ENCODE results near the gene ARHGAP30. TPM values are rescaled to one million over a fixed set of nuclear protein-coding genes. Genes with fewer than 3 reads are reported as not detected.
"Not testable (repeated sequence)": the region's sequence is repeated elsewhere in the genome, so short reads cannot be mapped to it uniquely, and the experiment has no call there.

The ARHGAP30 gene
- total and polyA plus RNA-seq, 2 of the 8 experiments (the other 6 are each of a cell fraction or from before 2014, with no cell fraction given) = 0.27 to 0.39 TPM

DNA sequence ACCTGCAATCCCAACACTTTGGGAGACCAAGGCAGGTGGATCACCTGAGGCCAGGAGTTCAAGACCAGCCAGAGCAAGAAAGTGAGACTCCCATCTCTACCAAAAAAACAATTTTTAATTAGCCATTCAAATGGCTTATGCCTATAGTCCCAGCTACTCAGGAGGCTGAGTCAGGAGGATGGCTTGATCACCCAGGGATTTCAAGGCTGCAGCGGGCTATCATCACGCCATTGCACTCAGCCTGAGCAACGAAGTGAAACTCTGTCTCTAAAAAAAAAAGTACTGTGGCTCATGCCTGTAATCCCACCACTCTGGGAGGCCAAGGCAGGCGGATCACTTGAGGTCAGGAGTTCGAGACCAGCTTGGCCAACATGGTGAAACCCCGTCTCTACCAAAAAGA, 46.3 kb upstream of the ARHGAP30 start:
- FAIRE-seq = not testable (repeated sequence)
- ChIA-PET CTCF (ENCODE audit: partially characterized antibody) (interaction anchor here (0.6 to 5.0 kb wide), 3 partner anchors 12 to 23 kb away, joined by 4 to 33 read pairs (median 5); partner anchors contain the start of gene KLHDC9), POLR2A (ENCODE audit: partially characterized antibody) (interaction anchor here (1.3 to 1.6 kb wide), 3 partner anchors 11 to 61 kb away, joined by 4 to 7 read pairs (median 5); partner anchors contain the start of gene B4GALT3)

More for the DNA sequence above, 46.3 kb upstream of the ARHGAP30 start:
- not testable (repeated sequence) for H2BK12ac ChIP-seq (ENCODE audit: low read depth, low read length); H3K4me2 ChIP-seq (ENCODE audit: insufficient read depth in 1 of 2, low read depth in 2 of 2, low read length in 2 of 2); H3K27ac ChIP-seq (ENCODE audit: low read depth, low read length); H2AFZ ChIP-seq (ENCODE audit: low read length); H3K4ac ChIP-seq (replicated peaks; ENCODE audit: insufficient read length, low read depth, low read length); H2AK5ac ChIP-seq (ENCODE audit: low read depth, low read length); H3K9me3 ChIP-seq (ENCODE audit: insufficient read depth in 2 of 2, low read depth in 1 of 2, low read length in 1 of 2); H3K18ac ChIP-seq (ENCODE audit: extremely low read depth, low read length); H2BK15ac ChIP-seq (ENCODE audit: low read length); H3K27me3 ChIP-seq (replicated peaks in 1 of 4; ENCODE audit: control insufficient read depth in 3 of 4, extremely low read depth in 1 of 4, insufficient read depth in 3 of 4, low read length in 3 of 4); H4K20me1 ChIP-seq (replicated peaks in 1 of 2; ENCODE audit: control insufficient read depth in 1 of 2, insufficient read depth in 2 of 2, low read length in 2 of 2); H4K5ac ChIP-seq (ENCODE audit: insufficient read length, low read depth, low read length); DNase-seq (ENCODE audit: low read depth in 1 of 2, low spot score in 2 of 2); H3K23ac ChIP-seq (ENCODE audit: insufficient read length); H3K14ac ChIP-seq (ENCODE audit: insufficient read length); H3K4me3 ChIP-seq (ENCODE audit: extremely low read depth in 1 of 4, insufficient read depth in 2 of 4, low read depth in 3 of 4, low read length in 4 of 4); H2BK5ac ChIP-seq (ENCODE audit: low read depth, low read length); H2BK20ac ChIP-seq (ENCODE audit: low read length); H4K91ac ChIP-seq (replicated peaks; ENCODE audit: insufficient read length, low read length); H3K9ac ChIP-seq (replicated peaks in 1 of 4; ENCODE audit: extremely low read depth in 1 of 4, low read depth in 3 of 4, low read length in 3 of 4); H3K56ac ChIP-seq (replicated peaks; ENCODE audit: insufficient read length, low read depth, low read length); H2BK120ac ChIP-seq (replicated peaks; ENCODE audit: low read depth, low read length); H4K8ac ChIP-seq (ENCODE audit: extremely low read depth, insufficient read depth, low read length)
- Histone ChIP-seq H3K4me1 (replicated peaks in 1 of 4; ENCODE audit: control insufficient read depth in 3 of 4, insufficient read depth in 4 of 4, low read length in 3 of 4) (peaks cover 4 to 10% (median 5%) of the 10 kb centered on the region in 4 experiments; a peak in 6 of 7 replicates), H3K23me2 (ENCODE audit: low read depth, low read length) (peaks cover 12% of the 10 kb centered on the region), H3K36me3 (ENCODE audit: control insufficient read depth in 2 of 4, insufficient read depth in 4 of 4, low read length in 3 of 4) (peaks cover 5 to 15% (median 9%) of the 10 kb centered on the region in 4 experiments), H3K79me1 (ENCODE audit: low read depth, low read length) (peaks cover 15% of the 10 kb centered on the region), H3K79me2 (ENCODE audit: control insufficient read depth in 1 of 2, insufficient read depth in 2 of 2, low read length in 2 of 2) (peaks cover 4 to 71% of the 10 kb centered on the region in 2 experiments; a peak in 3 of 4 replicates)
- 91% methylated on average over 6 of the region's 6 CpGs; no CpG with 5 or more reads in 1 of the 2 experiments for WGBS, 2 experiments (ENCODE audit: extremely low coverage in 1 of 2, insufficient coverage in 1 of 2, insufficient read length in 1 of 2, insufficient replicate concordance in 2 of 2, low coverage in 1 of 2, low lambda C conversion rate in 2 of 2, missing lambda C conversion rate in 1 of 2)

Measured in H1 (cell line).